DMS53 treated with DMSO at 0.1 percent for 48 hours (cell line): ENCODE results near the gene LIMS2.
A peak's percentile ranks its signal among the peaks of the same experiment; 100 is the strongest.

Experiments
- DNase-seq: peaks from one replicate; lab custom pipeline; 2025; ENCODE audit not compliant: unreplicated experiment; lab: John Stamatoyannopoulos, UW

LIMS2 gene

GRCh38 chr2:127675331-127676261 is at the start of gene LIMS2:
TSS of gene LIMS2 (minus strand) at chr2:127675530. CDS start at chr2:127675024, 506 bp downstream.
- DNase-seq: no peak

- DNase-seq: no peak
Observed at GRCh38 chr2:127722807-127723206, 47.5 kb upstream of the LIMS2 start.

GRCh38 chr2:127721978-127722355 is 46.6 kb upstream of the LIMS2 start:
- no peak for DNase-seq

GRCh38 chr2:127721311-127721977 is 46.1 kb upstream of the LIMS2 start:
- no peak for DNase-seq

- no peak for DNase-seq
Observed at GRCh38 chr2:127719301-127720218, 44.2 kb upstream of the LIMS2 start.

GRCh38 chr2:127718271-127718670 is 42.9 kb upstream of the LIMS2 start:
- no peak for DNase-seq

- DNase-seq: no peak
Observed at GRCh38 chr2:127715778-127716449, 40.6 kb upstream of the LIMS2 start.

GRCh38 chr2:127713562-127713961 is 38.2 kb upstream of the LIMS2 start:
- DNase-seq: no peak

GRCh38 chr2:127712999-127713398 is 37.7 kb upstream of the LIMS2 start:
- DNase-seq: no peak

- DNase-seq: no peak
Observed at GRCh38 chr2:127709336-127709735, 34.0 kb upstream of the LIMS2 start.

- DNase-seq: no peak
Observed at GRCh38 chr2:127707890-127708648, 32.7 kb upstream of the LIMS2 start.

GRCh38 chr2:127706215-127706990 is 31.1 kb upstream of the LIMS2 start:
- no peak for DNase-seq

- DNase-seq: no peak
Observed at GRCh38 chr2:127705391-127706065, 30.2 kb upstream of the LIMS2 start.

GRCh38 chr2:127704641-127705390 is 29.5 kb upstream of the LIMS2 start:
- DNase-seq: no peak

GRCh38 chr2:127703282-127703681 is 28.0 kb upstream of the LIMS2 start:
- no peak for DNase-seq

GRCh38 chr2:127702395-127703009 is 27.2 kb upstream of the LIMS2 start:
- DNase-seq: no peak

- DNase-seq: peak; percentile 65
Observed at GRCh38 chr2:127701651-127702394, 26.5 kb upstream of the LIMS2 start.
